CD4-positive, alpha-beta T cell (primary cell): ENCODE data around the gene NOXA1. TPM values are rescaled to one million over a fixed set of nuclear protein-coding genes. Genes with fewer than 3 reads are reported as not detected.

Source experiments
- ATAC-seq: fragments of 200-7000 bp; cut with Tn5 transposase; one replicate; pipeline ENCODE4 v1.10.0; 2022; ENCODE audit warnings: mild to moderate bottlenecking; ENCODE audit not compliant: poor library complexity
- CTCF ChIA-PET: fragments of 350-600 bp; sonication (Branson Sonifier 250); formaldehyde crosslinking; loops from one replicate; lab custom pipeline; 2021; ENCODE audit warnings: antibody characterized with exemption, inconsistent platforms; lab: Charles Lee
- POLR2A ChIA-PET: fragments of 350-600 bp; sonication (Branson Sonifier 250); formaldehyde crosslinking; loops from one replicate; lab custom pipeline; 2021; ENCODE audit warnings: antibody characterized with exemption, inconsistent platforms; lab: Charles Lee
- DNase-seq, 14 experiments: peaks; one replicate each; pipeline ENCODE4 v3.0.0-alpha.2; 2013 to 2020; ENCODE audit warnings: mixed read lengths in 2 of 14
- H3K27ac ChIP-seq, 2 donors: one replicate each; pipeline versions ENCODE4 v1.5.1 to v1.7.0; 2013; ENCODE audit warnings: low read length in 2 of 2, low read depth in 1 of 2, mild to moderate bottlenecking in 1 of 2
- H3K27me3 ChIP-seq, 2 experiments: 1 replicate in 1 of 2; 2 replicates in 1 of 2; pipeline versions ENCODE4 v1.6.1 to v1.7.0; 2013; ENCODE audit warnings: low read length in 2 of 2, control low read depth in 1 of 2, mild to moderate bottlenecking in 1 of 2, moderate library complexity in 1 of 2; ENCODE audit not compliant: insufficient read depth in 2 of 2, control insufficient read depth in 1 of 2
- H3K36me3 ChIP-seq: one replicate; pipeline ENCODE4 v1.6.1; 2013; ENCODE audit warnings: low read length, control low read depth; ENCODE audit not compliant: insufficient read depth
- H3K4me1 ChIP-seq: one replicate; pipeline ENCODE4 v1.6.1; 2013; ENCODE audit warnings: low read length, control low read depth; ENCODE audit not compliant: insufficient read depth
- H3K4me3 ChIP-seq: one replicate; pipeline ENCODE4 v1.5.1; 2013; ENCODE audit warnings: mild to moderate bottlenecking, low read length, moderate library complexity
- H3K9me3 ChIP-seq, 2 experiments: 1 replicate in 1 of 2; 2 replicates in 1 of 2; pipeline versions ENCODE4 v1.6.1 to v1.7.0; 2013; ENCODE audit warnings: low read length in 2 of 2, mild to moderate bottlenecking in 2 of 2, control low read depth in 1 of 2, moderate library complexity in 1 of 2; ENCODE audit not compliant: control insufficient read depth in 1 of 2, insufficient read depth in 1 of 2
- H3K27ac Mint-ChIP-seq: one replicate; pipeline ENCODE4 v1.8.0; 2020; ENCODE audit warnings: mixed read lengths
- H3K27me3 Mint-ChIP-seq: one replicate; pipeline ENCODE4 v1.8.0; 2021; ENCODE audit warnings: mixed read lengths
- H3K36me3 Mint-ChIP-seq: one replicate; pipeline ENCODE4 v1.8.0; 2021; ENCODE audit warnings: low read depth, mixed read lengths
- H3K4me1 Mint-ChIP-seq: one replicate; pipeline ENCODE4 v1.8.0; 2021; ENCODE audit warnings: low read depth, mixed read lengths
- H3K4me3 Mint-ChIP-seq: one replicate; pipeline ENCODE4 v1.8.0; 2020; ENCODE audit warnings: mild to moderate bottlenecking, mixed read lengths
- H3K9me3 Mint-ChIP-seq: one replicate; pipeline ENCODE4 v1.8.0; 2020; ENCODE audit warnings: mixed read lengths
- intact Hi-C, 2 experiments: fragments of 100-400 bp; cut with DNase I in 1 of 2; cut with micrococcal nuclease in 1 of 2; formaldehyde crosslinking; loops; one replicate each; pipeline versions ENCODE4 v1.15.1 to v1.9.0; 2023 to 2025; cut with DNase I, micrococcal nuclease
- total RNA-seq, 174 experiments: library from RNA in 2 of 174; stranded (reverse) in 2 of 174; gene quantifications; one replicate each; pipeline ENCODE4 v1.2.3 and lab custom pipeline; 2021 to 2026
- TF ChIP-seq, protein P1 (sequence below): fragments of 200-600 bp; IDR thresholded peaks from one replicate; pipeline ENCODE4 v1.8.0; 2022; ENCODE audit warnings: antibody characterized with exemption, mild to moderate bottlenecking

The NOXA1 gene
- total RNA-seq, 2 experiments from 2014 or later = 6.7 to 7.7 TPM

- Mint-ChIP-seq H3K27ac (no peak overlapping the region), H3K36me3 (no peaks in the 10 kb centered on the region), H3K27me3 (peaks cover 5% of the 10 kb centered on the region), H3K4me3 (no peak overlapping the region), H3K9me3 (no peaks in the 10 kb centered on the region), H3K4me1 (peaks cover 6% of the 10 kb centered on the region)
- POLR2A ChIA-PET = interaction anchor here (0.6 to 1.0 kb wide), 2 partner anchors 10 to 15 kb away, joined by 4 read pairs; partner anchors contain the start of genes EXD3 and NOXA1
- CTCF ChIA-PET = no interaction called here
- H3K27ac ChIP-seq = no peak overlapping the region
- TF ChIP-seq, protein P1, sequence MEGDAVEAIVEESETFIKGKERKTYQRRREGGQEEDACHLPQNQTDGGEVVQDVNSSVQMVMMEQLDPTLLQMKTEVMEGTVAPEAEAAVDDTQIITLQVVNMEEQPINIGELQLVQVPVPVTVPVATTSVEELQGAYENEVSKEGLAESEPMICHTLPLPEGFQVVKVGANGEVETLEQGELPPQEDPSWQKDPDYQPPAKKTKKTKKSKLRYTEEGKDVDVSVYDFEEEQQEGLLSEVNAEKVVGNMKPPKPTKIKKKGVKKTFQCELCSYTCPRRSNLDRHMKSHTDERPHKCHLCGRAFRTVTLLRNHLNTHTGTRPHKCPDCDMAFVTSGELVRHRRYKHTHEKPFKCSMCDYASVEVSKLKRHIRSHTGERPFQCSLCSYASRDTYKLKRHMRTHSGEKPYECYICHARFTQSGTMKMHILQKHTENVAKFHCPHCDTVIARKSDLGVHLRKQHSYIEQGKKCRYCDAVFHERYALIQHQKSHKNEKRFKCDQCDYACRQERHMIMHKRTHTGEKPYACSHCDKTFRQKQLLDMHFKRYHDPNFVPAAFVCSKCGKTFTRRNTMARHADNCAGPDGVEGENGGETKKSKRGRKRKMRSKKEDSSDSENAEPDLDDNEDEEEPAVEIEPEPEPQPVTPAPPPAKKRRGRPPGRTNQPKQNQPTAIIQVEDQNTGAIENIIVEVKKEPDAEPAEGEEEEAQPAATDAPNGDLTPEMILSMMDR = no peak
- no peak for ATAC-seq
- intact Hi-C loops = no loop called here
- no peaks in the 10 kb centered on the region for H3K36me3 ChIP-seq
- no peak overlapping the region for H3K4me3 ChIP-seq
- peaks cover 19% of the 10 kb centered on the region for H3K4me1 ChIP-seq
- H3K9me3 ChIP-seq = no peaks in the 10 kb centered on the region
- DNase-seq = no peak
- peaks cover 0 to under 1% of the 10 kb centered on the region in 2 experiments for H3K27me3 ChIP-seq
Measured at GRCh38 chr9:137412431-137412830, 10.8 kb upstream of the NOXA1 start.

DNA sequence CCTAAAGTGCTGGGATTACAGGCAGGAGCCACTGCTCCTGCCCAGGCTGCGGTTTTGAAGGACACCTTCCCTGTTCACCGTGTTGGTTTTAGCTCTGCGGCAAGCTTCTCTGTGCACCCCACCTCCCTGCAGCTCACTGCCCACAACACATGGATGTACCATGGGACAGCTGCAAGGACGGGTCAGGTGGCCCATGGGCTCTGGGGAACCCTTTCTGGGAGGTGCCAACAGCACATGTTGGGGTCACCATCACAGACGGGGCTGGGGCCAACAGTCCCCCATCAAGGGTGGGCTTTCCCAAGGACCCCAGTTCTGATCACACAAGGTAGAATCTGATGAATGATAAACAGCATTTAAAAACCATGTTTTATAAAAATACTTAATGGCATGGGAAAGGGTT is 7.7 kb upstream of the NOXA1 start:
- Histone ChIP-seq H3K36me3 (no peaks in the 10 kb centered on the region), H3K27me3 (no peaks in the 10 kb centered on the region), H3K4me3 (no peak overlapping the region), H3K9me3 (no peaks in the 10 kb centered on the region), H3K27ac (no peak overlapping the region), H3K4me1 (peaks cover 16% of the 10 kb centered on the region)
- ChIA-PET CTCF (no interaction called here), POLR2A (no interaction called here)
- TF ChIP-seq, protein P1 = no peak
- Mint-ChIP-seq H3K27me3 (no peaks in the 10 kb centered on the region), H3K9me3 (no peaks in the 10 kb centered on the region), H3K4me3 (no peak overlapping the region), H3K36me3 (no peaks in the 10 kb centered on the region), H3K27ac (no peak overlapping the region), H3K4me1 (peaks cover 6% of the 10 kb centered on the region)
- DNase-seq (no peak), ATAC-seq (no peak)
- intact Hi-C loops = no loop called here

- no peak overlapping the region for H3K4me3 Mint-ChIP-seq
- Histone ChIP-seq H3K9me3 (no peaks in the 10 kb centered on the region), H3K27me3 (no peaks in the 10 kb centered on the region), H3K36me3 (no peaks in the 10 kb centered on the region), H3K4me3 (no peak overlapping the region), H3K4me1 (peaks cover 10% of the 10 kb centered on the region), H3K27ac (no peak overlapping the region)
- no peaks in the 10 kb centered on the region for H3K36me3 Mint-ChIP-seq
- DNase-seq (no peak), ATAC-seq (no peak)
- H3K9me3 Mint-ChIP-seq = no peaks in the 10 kb centered on the region
- no peaks in the 10 kb centered on the region for H3K27me3 Mint-ChIP-seq
- ChIA-PET CTCF (no interaction called here), POLR2A (no interaction called here)
- no peak overlapping the region for H3K27ac Mint-ChIP-seq
- intact Hi-C loops = no loop called here
- TF ChIP-seq, protein P1 = no peak
- peaks cover 6% of the 10 kb centered on the region for H3K4me1 Mint-ChIP-seq
Measured at GRCh38 chr9:137416006-137416562, 7.1 kb upstream of the NOXA1 start.
